HG02981 (cell line): Measurements from ENCODE around the gene NDFIP2.

ENCODE experiments used
- ATAC-seq: cut with Tn5 transposase; IDR thresholded peaks from one replicate; pipeline ENCODE4 v1.9.1; 2021; ENCODE audit warnings: mild to moderate bottlenecking, moderate library complexity; ENCODE audit not compliant: unreplicated experiment

NDFIP2 gene

DNA sequence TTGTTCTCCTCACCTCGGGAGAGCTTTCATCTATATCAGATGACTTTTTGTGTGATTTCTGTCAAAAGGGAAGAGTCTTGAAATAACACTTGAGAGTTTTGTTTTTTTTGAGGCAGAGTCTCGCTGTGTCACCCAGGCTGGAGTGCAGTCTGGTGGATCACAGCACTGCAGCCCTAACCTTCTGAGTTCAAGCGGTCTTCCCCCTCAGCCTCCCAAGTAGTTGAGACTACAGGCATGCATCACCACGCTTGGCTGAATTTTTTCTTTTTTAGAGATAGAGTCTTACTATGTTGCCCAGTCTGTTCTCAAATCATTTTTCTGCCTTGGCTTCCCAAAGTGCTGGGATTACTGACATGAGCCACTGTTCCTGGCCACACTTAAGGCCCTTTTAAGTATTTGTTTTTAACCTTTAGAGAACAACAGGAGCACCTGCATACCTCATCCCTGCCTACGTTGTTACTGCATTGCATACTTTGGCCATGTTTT lies 11.4 kb downstream of the NDFIP2 start:
- no peak for ATAC-seq

DNA sequence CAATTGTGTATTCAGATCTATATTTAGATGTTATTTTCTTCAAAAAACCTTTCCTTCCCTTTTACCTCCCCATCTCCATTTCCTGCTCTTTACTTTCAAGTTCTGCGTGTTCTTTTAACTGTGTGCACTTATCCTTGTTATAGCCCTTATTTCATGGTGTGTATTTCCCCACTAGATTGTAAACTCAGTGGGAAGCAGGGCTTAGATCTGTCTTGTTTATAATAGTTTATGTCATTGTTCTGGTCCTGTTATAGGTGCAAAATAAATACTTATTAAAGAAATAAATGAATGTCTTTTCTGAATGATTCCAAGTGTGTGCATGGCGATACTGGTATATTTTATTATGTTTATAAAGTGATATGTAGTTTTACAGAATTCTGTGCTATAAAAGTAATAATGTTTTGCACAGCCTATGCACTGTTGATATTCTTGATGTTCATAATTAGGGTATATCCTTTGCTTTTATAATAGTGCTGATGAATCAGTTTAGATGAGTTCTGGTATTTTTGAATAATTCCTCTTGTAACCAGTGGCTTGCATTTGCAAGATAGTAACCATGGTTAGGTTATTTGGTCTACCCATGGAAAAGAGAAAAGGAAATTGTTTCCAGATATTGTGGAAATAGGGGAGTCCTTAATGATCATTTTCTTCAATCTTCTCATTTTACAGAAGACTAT lies 12.1 kb downstream of the NDFIP2 start:
- no peak for ATAC-seq

DNA sequence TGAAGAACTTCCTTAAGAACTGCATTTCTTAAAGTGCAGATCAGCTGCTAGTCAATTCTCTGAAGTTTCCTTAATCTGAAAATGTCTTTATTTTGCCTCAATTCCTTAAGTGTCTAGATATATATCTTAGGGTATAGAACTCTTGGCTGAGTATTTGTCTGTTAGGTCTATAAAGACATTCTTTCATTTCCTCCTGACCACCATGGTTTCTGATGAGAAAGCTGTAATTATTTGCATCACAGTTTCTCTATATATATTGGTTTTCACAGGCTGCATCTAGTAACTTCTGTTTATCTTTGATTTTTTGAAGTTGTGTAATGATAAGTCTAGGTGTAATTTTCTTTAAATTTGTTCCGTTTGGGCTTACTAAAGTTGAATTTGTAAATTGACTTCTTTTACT lies 15.2 kb downstream of the NDFIP2 start:
- peak; percentile 84 for ATAC-seq

DNA sequence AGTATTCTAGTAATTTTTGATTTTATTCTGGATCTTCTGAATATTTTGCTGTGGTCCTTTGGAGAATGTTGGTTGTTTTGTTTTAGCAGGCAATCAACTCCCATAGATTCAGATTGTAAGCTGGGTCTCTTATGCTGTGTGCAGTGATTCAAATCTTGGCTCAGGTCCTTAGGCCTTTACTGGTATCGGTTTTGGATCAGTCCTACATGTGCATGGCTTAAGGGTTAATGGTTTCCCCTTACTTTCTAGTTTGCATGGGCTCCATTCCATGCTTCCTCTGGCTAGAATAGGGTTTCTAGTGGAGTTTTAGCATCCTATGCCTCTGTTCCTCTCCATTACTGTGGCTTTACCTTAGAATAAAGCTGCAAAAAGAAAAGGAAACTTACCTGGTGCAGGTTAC lies 16.1 kb downstream of the NDFIP2 start:
- ATAC-seq, result no peak

DNA sequence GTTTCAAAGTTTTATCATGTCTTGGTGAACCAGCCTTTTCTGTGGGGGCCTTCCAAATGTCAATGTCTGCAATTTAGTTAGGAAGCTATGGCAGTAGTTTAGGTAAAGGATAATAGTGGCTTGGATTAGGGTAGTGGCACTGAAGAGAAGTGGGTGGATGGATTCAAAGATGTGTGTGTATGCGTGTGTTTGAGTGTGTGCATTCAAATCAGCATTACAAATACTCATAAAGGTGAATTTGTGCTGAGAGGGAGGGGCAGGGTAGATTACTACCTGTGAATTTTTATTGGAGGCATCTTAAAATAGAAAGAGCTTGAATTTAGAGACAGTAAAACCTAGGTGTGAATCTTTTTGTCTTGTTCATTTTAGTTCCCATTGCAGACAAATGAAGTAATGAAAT lies 16.9 kb downstream of the NDFIP2 start:
- no peak for ATAC-seq

DNA sequence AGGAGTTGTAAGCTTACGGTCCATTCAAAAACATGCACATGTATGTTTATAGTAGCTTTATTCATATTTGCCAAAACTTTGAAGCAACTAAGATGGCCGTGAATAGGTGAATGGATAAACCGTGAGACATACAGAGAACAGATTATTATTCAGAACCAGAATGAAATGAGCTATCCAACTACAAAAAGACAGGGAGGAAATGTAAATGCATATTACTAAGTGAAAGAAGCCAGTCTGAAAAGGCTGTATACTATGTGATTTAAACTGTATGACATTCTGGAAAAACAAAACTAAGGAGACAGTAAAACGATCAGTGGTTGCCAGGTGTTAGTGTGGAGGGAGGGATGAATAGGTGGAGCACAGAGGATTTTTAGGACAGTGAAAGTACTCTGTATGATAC lies 19.9 kb downstream of the NDFIP2 start:
- no peak for ATAC-seq

DNA sequence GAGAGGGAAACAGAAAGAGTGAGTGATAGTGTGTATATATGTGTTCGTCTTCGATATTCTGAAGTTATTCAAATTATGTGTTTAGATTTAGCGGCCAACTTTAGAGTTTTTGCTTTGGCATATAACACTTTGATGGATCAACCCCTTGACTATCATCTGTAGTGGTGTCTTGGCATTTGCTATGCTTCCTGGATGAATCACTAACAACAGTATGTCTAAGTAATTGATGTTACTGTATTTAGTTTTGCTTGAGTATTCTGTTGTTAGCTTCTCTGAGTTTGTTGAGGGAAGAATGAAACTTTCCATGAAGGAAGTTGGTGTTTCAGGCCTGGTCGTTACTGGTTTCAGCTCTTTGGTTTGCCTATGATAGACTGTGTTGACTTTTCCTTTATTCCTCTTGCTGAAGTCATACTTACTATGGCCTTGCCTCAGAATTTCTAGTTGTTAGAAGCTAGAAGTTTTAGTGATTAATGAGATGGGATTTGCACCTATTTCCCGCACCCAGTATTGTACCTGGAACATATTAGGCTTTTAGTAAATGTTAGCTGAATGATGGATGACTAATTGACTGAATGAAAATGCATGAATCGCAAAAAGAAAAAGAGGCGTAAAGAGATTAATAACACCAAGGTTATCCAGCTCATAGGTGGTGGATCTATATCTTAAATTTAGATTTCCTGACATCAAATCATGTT lies 20.7 kb downstream of the NDFIP2 start:
- ATAC-seq, result no peak

DNA sequence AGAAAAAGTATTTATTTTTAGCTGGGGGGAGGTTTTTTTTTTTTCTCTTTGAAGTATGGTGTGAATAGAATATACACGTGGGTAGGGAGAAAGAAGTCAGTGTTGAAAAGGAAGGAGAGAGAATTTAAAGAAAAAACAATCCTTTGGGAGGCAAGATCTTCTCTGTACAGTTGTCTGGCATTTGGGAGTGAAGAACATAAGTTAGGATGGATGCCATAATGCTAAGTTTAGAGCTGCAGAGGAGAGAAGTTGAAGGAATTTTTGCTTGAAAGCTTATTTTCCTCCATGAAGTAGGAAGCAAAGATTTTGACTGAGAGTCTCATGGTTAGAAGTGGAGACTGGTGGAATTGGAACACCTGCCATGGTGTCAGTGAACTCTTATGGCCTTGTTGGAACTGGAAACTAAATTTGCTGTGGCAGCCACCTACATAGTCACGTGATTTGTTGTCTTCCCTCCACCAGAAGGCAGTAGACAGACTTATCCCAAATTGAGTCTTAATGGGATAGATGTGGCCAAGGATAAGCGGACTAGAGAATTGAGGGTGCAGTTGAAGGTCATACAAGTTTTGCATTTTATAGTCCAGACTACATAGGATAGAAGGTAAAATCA lies 22.0 kb downstream of the NDFIP2 start:
- ATAC-seq, result no peak

DNA sequence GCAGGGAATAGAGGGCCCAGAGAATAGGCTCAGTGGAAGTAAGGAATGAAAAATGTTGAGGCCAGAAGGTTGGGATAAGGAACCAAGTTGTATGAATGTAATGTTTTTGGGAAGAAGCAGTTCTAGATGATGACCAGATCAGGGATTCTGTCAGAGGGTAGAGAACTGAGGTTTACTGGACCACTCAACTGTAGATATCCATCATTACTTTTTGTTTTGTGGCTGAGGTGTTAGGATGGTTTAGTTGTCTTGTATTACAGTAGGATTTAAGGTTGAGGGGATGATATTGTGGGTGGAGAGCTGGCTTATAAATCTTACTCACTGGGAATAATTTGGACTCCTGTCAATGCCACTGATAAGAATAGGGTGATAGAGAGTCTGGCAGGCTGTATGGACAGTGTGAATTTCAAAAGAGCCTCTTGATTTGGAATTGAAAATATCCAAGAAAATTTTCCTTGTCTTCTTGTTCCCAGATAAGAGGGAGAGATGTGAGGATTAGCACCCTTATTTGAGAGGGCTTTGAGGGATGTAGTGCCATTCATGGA lies 22.6 kb downstream of the NDFIP2 start:
- no peak for ATAC-seq

DNA sequence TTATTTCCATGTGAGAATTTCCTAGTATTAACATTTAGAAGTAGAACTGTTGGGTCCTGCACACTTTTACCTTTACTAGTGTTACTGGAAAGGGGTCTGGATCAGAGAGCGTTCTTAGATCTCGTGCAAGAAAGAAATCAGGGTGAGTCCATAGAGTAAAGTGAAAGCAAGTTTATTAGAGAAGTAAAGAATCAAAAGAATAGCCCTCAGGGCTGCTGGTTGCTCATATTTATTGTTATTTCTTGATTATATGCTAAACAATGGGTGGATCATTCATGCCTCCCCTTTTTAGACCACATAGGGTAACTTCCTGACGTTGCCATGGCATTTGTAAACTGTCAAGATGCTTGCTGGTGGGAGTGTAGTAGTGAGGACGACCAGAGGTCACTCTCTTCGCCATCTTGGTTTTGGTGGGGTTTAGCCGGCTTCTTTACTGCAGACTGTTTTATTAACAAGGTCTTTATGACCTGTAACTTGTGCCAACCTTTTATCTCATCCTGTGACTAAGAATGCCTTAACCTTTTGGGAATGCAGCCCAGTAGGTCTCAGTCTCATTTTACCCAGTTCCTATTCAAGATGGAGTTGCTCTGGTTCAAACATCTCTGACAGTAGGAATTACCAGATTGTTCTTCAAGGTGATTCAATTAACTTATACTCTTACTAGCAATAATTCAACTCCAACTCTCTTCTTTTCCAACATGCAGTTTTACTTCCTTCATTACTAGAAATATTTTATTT lies 27.4 kb downstream of the NDFIP2 start:
- no peak for ATAC-seq

DNA sequence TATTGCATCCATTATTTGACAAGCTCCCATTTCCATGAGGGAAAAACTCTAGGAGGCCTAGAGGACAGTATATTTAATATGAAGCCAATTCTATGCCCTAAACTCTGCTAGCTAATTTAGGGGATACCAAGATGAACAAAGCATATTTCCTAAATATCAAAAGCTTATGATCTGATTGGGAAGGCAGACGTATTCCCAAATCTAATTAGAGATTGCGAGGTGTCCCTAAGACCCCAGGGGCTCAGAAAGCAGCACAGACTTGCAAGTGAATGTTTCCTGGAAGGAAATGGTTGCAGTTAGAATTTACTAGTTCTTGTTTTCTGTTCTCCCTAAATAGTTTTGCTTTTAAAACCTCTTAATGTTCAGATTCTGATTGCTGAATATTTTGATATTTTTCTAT lies 30.7 kb downstream of the NDFIP2 start:
- ATAC-seq, result no peak

DNA sequence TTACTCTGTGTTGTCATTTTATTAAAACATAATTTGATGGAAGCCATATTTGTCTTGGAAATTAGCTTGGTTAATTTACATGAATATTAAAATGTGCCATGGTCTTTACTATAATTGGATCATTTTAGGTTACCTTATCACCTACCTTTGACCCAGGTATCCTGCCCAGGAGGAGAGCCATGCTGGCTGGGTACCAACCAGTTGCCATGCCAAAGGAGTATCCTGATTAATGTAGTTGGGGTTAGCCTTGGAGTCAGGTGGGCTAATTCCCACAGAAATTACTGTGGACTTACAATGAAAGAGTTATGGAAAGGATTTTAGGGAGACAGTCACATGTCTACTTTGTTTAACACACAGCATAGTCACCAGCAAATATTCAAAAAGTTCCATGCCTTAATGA lies 32.0 kb downstream of the NDFIP2 start:
- no peak for ATAC-seq

DNA sequence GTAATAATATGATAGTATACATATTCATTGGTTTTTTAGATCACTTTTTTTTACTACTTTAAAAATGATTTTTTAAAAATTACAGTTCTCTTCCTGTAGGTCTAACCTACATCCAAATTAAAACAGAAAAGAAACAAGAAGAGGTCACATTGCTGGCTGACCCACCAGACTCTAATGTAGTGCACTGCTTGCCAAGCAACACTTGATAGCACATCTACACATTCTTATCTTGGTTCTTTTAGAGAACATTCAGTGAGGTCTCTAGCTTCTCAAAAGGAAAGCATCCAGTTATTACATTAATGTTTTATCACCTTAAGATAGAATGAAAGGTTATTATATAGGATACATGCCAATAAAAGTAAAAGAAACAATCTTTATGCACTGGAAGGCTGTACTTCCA lies 35.6 kb downstream of the NDFIP2 start:
- no peak for ATAC-seq

DNA sequence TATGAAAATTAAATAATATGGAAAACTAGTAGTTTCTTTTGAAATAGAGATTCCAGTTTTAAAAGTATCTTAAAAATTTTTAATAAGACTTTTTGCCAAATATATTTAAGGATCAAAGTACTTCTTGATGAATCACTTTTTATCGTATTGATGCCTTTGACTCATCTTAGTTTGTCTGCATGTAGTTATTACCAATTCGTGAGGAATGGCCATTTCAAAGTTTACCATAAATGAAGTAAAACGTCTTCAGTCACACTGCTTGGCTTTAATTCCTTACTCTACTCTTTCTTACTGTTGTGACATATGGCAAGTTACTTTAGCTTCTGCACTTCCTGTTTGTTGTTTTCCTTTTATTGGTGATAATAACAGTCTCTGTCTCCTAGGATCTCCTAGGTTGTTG lies 38.3 kb downstream of the NDFIP2 start:
- no peak for ATAC-seq

DNA sequence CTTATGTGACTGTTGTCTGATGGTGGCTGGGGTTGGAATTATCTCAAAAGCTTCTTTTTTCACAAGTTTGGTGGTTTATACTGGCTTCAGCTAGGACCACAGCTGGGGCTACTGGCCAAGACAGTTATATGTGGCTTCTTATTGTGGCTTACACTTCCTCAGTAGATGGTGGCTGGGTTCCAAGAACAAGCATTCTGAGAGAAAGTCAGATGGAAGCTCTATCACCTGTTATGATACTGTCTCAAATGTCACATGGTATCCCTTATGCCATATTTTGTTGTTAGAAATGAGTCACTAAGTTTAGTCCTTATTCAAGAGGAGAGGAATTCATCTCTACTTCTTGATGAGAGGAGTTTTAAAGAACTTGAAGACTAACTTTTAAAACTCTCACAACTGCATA lies 41.6 kb downstream of the NDFIP2 start:
- ATAC-seq, result peak; percentile 94

DNA sequence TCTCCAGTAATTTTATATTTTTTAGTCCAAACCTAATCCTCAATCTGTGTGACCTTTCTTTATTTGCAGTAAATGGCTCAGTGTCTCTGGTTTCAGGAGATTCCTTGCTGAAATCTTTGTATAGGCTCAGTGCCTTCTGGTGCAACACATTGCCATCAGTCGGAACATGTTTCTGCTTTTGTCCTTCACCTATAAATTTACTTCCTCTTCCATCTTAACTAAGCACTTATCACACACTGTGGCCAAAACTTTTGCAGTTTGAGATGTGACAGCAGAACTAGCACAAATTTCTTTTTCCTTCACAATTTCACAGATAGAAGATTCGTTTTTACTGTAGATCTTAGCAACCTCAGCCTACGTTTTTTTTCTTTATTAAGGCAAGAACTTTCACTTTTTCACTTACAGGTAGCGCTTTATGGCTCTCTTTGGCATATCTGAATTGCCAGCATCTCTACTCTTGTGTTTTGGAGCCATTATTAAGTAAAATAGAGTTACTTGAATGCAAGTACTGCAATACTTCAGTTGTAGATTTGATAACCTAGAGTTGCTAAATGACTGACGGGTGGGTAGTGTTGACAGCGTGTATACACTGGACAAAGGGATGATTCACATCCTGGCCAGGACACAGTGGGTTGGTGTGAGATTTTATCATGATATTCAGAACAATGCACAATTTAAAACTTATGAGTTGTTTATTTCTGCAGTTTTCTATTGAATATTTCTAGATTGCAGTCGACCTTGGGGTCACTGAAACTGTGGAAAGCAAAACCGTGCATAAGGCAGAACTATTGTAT lies 44.3 kb downstream of the NDFIP2 start:
- no peak for ATAC-seq

DNA sequence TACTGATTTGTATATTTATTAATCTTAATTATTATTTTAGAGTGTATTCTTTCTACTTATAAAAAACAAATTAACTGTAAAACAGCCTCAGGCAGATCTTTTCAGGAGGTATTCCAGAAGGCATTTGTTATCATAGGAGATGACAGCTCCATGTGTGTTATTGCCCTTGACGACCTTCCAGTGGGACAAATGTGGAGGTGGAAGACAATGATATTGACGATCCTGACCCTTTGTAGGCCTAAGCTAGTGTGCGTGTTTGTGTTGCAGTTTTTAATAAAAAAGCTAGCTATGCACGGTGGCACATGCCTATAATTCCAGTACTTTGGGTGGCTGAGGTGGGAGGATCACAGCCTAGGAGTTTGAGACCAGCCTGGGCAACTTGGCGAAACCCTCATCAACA lies 46.7 kb downstream of the NDFIP2 start:
- ATAC-seq, result no peak

DNA sequence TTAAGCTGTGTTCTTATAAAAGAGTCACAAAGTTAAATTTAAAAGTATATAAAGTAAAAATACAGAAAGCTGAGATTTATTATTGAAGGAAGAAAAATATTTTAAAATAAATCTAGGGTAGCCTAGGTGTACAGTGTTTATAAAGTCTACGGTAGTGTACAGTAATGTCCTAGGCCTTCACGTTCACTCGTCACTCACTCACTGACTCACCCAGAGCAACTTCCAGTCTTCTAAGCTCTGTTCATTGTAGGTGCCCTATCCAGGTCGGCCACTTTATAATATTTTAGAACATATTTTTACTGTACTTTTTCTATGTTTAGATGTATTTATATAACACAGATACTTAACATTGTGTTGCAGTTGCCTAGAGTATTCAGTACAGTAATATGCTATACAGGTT lies 47.4 kb downstream of the NDFIP2 start:
- no peak for ATAC-seq

DNA sequence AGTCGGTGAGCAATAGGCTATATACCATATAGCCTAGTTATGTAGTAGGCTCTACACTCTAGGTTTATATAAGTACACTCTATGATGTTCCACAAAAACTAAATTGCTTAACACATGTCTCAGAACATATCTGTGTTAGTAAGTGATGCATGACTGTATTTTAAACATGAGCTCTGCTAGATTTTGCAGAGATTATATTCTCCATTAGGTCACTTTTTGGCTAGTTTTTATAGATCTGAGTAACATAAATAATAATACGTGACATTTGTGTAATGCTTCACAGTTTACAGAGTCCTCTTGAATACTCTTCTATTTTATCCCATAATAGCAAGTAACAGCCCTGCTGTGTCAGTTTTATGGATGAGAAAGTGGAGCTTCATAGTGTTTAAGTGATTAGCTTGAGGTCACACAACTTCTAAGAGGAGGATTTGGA lies 47.8 kb downstream of the NDFIP2 start:
- no peak for ATAC-seq

DNA sequence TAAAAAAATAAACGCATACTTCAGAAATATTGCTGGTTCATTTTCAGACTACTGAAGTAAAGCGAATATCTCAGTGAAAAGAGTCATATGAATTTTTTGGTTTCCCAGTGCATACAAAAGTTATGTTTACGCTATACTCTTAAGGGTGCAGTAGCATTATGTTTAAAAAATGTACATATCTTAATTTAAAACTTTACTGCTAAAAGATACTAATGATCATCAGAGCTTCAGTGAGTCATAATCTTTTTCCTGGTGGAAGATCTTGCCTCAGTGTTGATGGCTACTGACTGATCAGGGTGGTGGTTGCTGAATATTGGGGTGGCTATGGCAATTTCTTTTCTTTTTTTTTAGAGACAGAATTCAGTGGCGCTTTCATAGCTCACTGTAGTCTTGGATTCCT lies 48.9 kb downstream of the NDFIP2 start:
- ATAC-seq, result no peak
